SK-N-SH treated with all-trans-retinoic acid at 6 μM for 48 hours (cell line): Measurements from ENCODE around the gene HIPK1.

ENCODE experiments used
- ATAC-seq: fragments of 200-7000 bp; cut with Tn5 transposase; 3 replicates; pipeline ENCODE4 v1.9.1; 2020; ENCODE audit warnings: mild to moderate bottlenecking, moderate library complexity
- ARNTL ChIP-seq: fragments of 450-650 bp; formaldehyde crosslinking; IDR thresholded peaks from 2 replicates; pipeline ENCODE4 v1.5.0; 2020; ENCODE audit warnings: low read depth, mild to moderate bottlenecking, moderate library complexity, borderline replicate concordance
- BACH2 ChIP-seq: fragments of 250-450 bp; sonication (Bioruptor Pico); IDR thresholded peaks from 2 replicates; pipeline ENCODE4 v1.9.0; 2021; ENCODE audit warnings: mild to moderate bottlenecking, borderline replicate concordance
- CREB5 ChIP-seq: fragments of 250-450 bp; sonication (Bioruptor Pico); IDR thresholded peaks from 2 replicates; pipeline ENCODE4 v1.5.1; 2020; ENCODE audit warnings: low read depth, mild to moderate bottlenecking, moderate library complexity
- CSDC2 ChIP-seq: fragments of 250-450 bp; sonication (Bioruptor Pico); IDR thresholded peaks from 2 replicates; pipeline ENCODE4 v1.5.0; 2020; ENCODE audit warnings: mild to moderate bottlenecking, moderate library complexity
- ESRRG ChIP-seq: fragments of 250-450 bp; sonication (Bioruptor Pico); IDR thresholded peaks from 2 replicates; pipeline ENCODE4 v1.6.1; 2021; ENCODE audit warnings: mild to moderate bottlenecking
- GLIS3 ChIP-seq: fragments of 250-450 bp; sonication (Bioruptor Pico); IDR thresholded peaks from 2 replicates; pipeline ENCODE4 v1.5.0; 2020; ENCODE audit warnings: mild to moderate bottlenecking, moderate library complexity
- PATZ1 ChIP-seq: fragments of 250-450 bp; sonication (Bioruptor Pico); IDR thresholded peaks from 2 replicates; pipeline ENCODE4 v1.8.0; 2020; ENCODE audit warnings: mild to moderate bottlenecking, moderate library complexity, borderline replicate concordance
- POU6F1 ChIP-seq: fragments of 250-450 bp; sonication (Bioruptor Pico); IDR thresholded peaks from 2 replicates; pipeline ENCODE4 v1.8.0; 2021; ENCODE audit warnings: low read depth, mild to moderate bottlenecking, moderate library complexity, borderline replicate concordance
- PPARA ChIP-seq: fragments of 250-450 bp; sonication (Bioruptor Pico); IDR thresholded peaks from 2 replicates; pipeline ENCODE4 v1.5.0; 2020; ENCODE audit warnings: mild to moderate bottlenecking, borderline replicate concordance
- TOX ChIP-seq: fragments of 250-450 bp; sonication (Bioruptor Pico); IDR thresholded peaks from 2 replicates; pipeline ENCODE4 v1.8.0; 2021; ENCODE audit warnings: mild to moderate bottlenecking, moderate library complexity, borderline replicate concordance
- TSHZ2 ChIP-seq: fragments of 250-450 bp; sonication (Bioruptor Pico); IDR thresholded peaks from 2 replicates; pipeline ENCODE4 v1.5.0; 2020; ENCODE audit warnings: mild to moderate bottlenecking, moderate library complexity
- ZFP3 ChIP-seq: fragments of 250-450 bp; sonication (Bioruptor Pico); IDR thresholded peaks from 2 replicates; pipeline ENCODE4 v1.5.0; 2020; ENCODE audit warnings: mild to moderate bottlenecking, moderate library complexity
- ZFP30 ChIP-seq: fragments of 450-650 bp; formaldehyde crosslinking; IDR thresholded peaks from 2 replicates; pipeline ENCODE4 v1.5.0; 2022; ENCODE audit warnings: mild to moderate bottlenecking, moderate library complexity
- ZNF565 ChIP-seq: fragments of 450-650 bp; formaldehyde crosslinking; conservative IDR thresholded peaks from 2 replicates; pipeline ENCODE4 v1.5.0; 2020; ENCODE audit warnings: low read depth, mild to moderate bottlenecking, moderate library complexity
- ZNF70 ChIP-seq: fragments of 450-650 bp; formaldehyde crosslinking; IDR thresholded peaks from 2 replicates; pipeline ENCODE4 v1.5.0; 2020; ENCODE audit warnings: mild to moderate bottlenecking, moderate library complexity

HIPK1 gene

GRCh38 chr1:113913312-113913668, 15.8 kb upstream of the HIPK1 start:
- no peak for TF ChIP-seq PPARA
- no peak for TF ChIP-seq ZFP3 (CRISPR knock-in tag)
- TF ChIP-seq PATZ1 = no peak
- TF ChIP-seq BACH2 = no peak
- no peak for TF ChIP-seq ARNTL (CRISPR knock-in tag)
- no peak for TF ChIP-seq POU6F1 (CRISPR knock-in tag)
- no peak for TF ChIP-seq TSHZ2 (CRISPR knock-in tag)
- ATAC-seq = no peak

- no peak for ATAC-seq
- no peak for TF ChIP-seq TOX (CRISPR knock-in tag)
- no peak for TF ChIP-seq PPARA
- TF ChIP-seq ZFP3 (CRISPR knock-in tag) = no peak
- TF ChIP-seq ARNTL (CRISPR knock-in tag) = no peak
- TF ChIP-seq TSHZ2 (CRISPR knock-in tag) = no peak
- no peak for TF ChIP-seq ESRRG (CRISPR knock-in tag)
- TF ChIP-seq POU6F1 (CRISPR knock-in tag) = no peak
- no peak for TF ChIP-seq ZFP30 (CRISPR knock-in tag)
- TF ChIP-seq GLIS3 (CRISPR knock-in tag) = no peak
- no peak for TF ChIP-seq ZNF70 (CRISPR knock-in tag)
- no peak for TF ChIP-seq PATZ1
- no peak for TF ChIP-seq CSDC2 (CRISPR knock-in tag)
- no peak for TF ChIP-seq ZNF565 (CRISPR knock-in tag)
Measured at GRCh38 chr1:113913887-113914664, 15.0 kb upstream of the HIPK1 start.

- no peak for TF ChIP-seq PPARA
- no peak for TF ChIP-seq ZFP3 (CRISPR knock-in tag)
- no peak for TF ChIP-seq ZNF565 (CRISPR knock-in tag)
- TF ChIP-seq ZFP30 (CRISPR knock-in tag) = no peak
- no peak for TF ChIP-seq CREB5 (CRISPR knock-in tag)
- no peak for ATAC-seq
Measured at GRCh38 chr1:113916974-113917373, 12.2 kb upstream of the HIPK1 start.
